GM06990 (cell line): ENCODE measurements around the gene BACH2.
"Not testable (repeated sequence)": the region's sequence is repeated elsewhere in the genome, so short reads cannot be mapped to it uniquely, and the experiment has no call there.

ENCODE experiments used
- DNase-seq: peaks from one replicate; pipeline ENCODE4 v3.0.0-alpha.2; 2011; ENCODE audit not compliant: insufficient read length; ENCODE audit errors: extremely low read depth
- H3K27me3 ChIP-seq: replicated peaks from 2 replicates; pipeline ENCODE4 v1.6.0; 2011; ENCODE audit warnings: low read length; ENCODE audit not compliant: control insufficient read depth, insufficient read depth
- H3K36me3 ChIP-seq: 2 replicates; pipeline ENCODE4 v1.5.1; 2011; ENCODE audit warnings: low read length; ENCODE audit not compliant: control insufficient read depth, insufficient read depth
- H3K4me3 ChIP-seq: replicated peaks from 2 replicates; pipeline ENCODE4 v1.5.1; 2011; ENCODE audit warnings: low read depth, mild to moderate bottlenecking, control low read depth, low read length
- TF ChIP-seq, protein P1 (sequence below): IDR thresholded peaks from 2 replicates; pipeline ENCODE4 v1.5.1; 2011; ENCODE audit warnings: low read length, control low read depth, mild to moderate bottlenecking, inconsistent platforms; ENCODE audit not compliant: insufficient read depth, poor library complexity, severe bottlenecking

Gene BACH2

DNA sequence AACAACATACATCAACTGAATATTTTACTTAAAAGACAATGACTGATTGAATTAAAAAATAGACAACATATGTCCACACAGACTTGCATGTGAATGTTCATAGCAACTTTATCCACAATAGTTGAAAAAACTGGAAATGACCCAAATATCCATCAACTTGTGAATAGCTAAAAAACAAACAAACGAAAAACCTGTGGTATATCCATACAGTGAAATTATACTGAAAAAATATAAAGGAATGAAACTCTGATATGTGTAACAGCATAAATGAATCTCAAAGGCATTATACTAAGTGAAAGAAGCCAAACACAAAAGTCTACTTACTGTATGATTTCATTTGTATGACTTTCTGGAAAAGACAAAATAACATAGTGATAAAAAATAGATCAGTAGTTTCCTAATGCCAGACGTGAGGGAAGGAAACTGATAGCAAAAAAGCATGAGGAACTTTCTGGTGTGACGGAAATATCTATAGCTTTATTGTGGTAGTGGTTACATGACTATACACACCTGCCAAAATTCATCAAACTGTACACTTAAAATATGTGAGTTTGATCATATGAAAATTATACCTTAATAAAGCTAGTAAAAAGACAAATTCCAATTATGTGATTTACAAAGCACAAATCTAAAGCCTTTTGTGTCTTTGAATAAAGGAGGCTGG, 123.2 kb downstream of the BACH2 start:
- TF ChIP-seq, protein P1, sequence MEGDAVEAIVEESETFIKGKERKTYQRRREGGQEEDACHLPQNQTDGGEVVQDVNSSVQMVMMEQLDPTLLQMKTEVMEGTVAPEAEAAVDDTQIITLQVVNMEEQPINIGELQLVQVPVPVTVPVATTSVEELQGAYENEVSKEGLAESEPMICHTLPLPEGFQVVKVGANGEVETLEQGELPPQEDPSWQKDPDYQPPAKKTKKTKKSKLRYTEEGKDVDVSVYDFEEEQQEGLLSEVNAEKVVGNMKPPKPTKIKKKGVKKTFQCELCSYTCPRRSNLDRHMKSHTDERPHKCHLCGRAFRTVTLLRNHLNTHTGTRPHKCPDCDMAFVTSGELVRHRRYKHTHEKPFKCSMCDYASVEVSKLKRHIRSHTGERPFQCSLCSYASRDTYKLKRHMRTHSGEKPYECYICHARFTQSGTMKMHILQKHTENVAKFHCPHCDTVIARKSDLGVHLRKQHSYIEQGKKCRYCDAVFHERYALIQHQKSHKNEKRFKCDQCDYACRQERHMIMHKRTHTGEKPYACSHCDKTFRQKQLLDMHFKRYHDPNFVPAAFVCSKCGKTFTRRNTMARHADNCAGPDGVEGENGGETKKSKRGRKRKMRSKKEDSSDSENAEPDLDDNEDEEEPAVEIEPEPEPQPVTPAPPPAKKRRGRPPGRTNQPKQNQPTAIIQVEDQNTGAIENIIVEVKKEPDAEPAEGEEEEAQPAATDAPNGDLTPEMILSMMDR, result no peak
- H3K27me3 ChIP-seq, result peaks cover 2% of the 10 kb centered on the region
- DNase-seq, result no peak

GRCh38 chr6:90170601-90171000, 126.0 kb downstream of the BACH2 start:
- no peak for DNase-seq
- H3K36me3 ChIP-seq, result no peaks in the 10 kb centered on the region
- TF ChIP-seq, protein P1, result no peak

More for the DNA sequence above, 123.2 kb downstream of the BACH2 start:
- no peaks in the 10 kb centered on the region for H3K36me3 ChIP-seq
- H3K4me3 ChIP-seq, result no peak overlapping the region

DNA sequence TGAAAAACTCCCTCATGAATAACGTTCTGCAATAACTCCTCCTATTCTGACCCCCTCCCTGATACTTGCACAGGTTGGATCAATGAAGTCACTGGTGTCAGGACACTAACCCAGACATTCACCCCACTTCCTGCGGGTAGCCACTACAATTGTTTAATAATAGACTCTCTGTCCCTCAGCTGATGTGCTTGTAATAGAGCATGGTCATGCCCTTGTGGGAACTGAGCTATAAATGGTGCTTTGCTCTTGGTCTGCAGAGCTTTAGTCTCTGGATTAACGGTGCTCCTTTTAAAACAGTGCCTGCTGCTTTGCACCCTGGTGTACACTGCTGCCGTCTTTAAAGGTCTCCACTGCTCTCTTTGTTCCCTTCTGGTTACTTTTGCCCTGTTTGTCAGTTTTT, 127.3 kb downstream of the BACH2 start:
- DNase-seq, result no peak
- peaks cover 2% of the 10 kb centered on the region for H3K27me3 ChIP-seq
- TF ChIP-seq, protein P1, result no peak

More at GRCh38 chr6:90170601-90171000, 126.0 kb downstream of the BACH2 start:
- Histone ChIP-seq H3K4me3 (no peak overlapping the region), H3K27me3 (peaks cover 2% of the 10 kb centered on the region)

DNA sequence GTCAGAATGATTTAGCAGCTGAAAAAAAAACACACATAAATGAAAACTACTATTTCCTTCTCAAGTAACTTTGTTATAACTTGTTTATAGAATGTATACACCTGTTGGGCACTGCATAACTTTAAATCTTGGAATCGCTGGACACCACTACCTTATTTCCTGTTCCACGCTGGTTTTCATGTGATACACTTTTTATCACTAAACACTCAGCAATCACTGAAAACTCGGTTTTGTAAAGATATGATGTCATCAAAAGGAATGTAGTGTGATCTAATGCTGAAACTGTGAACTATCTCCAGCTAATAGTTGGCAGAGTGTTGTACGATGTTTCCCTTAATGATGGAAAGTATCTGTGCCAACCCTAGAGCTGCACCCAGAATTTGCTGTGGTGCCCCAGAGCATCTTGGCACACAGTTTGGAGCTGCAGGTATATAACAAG, 127.9 kb downstream of the BACH2 start:
- H3K27me3 ChIP-seq, result peaks cover 2% of the 10 kb centered on the region
- TF ChIP-seq, protein P1, result no peak
- no peak for DNase-seq
- no peak overlapping the region for H3K4me3 ChIP-seq
- no peaks in the 10 kb centered on the region for H3K36me3 ChIP-seq

More for the DNA sequence above, 127.3 kb downstream of the BACH2 start:
- Histone ChIP-seq H3K36me3 (no peaks in the 10 kb centered on the region), H3K4me3 (no peak overlapping the region)

- H3K36me3 ChIP-seq, result no peaks in the 10 kb centered on the region
- no peak for DNase-seq
- no peak overlapping the region for H3K4me3 ChIP-seq
- peaks cover 2% of the 10 kb centered on the region for H3K27me3 ChIP-seq
- TF ChIP-seq, protein P1, result no peak
Observed at GRCh38 chr6:90167514-90168379, 128.9 kb downstream of the BACH2 start.

- not testable (repeated sequence) for H3K27me3 ChIP-seq, H3K4me3 ChIP-seq, DNase-seq, H3K36me3 ChIP-seq
Observed at GRCh38 chr6:90166155-90166924, 130.3 kb downstream of the BACH2 start.
